Measurements from ENCODE around the gene PCBP4. TPM values are rescaled to one million over a fixed set of nuclear protein-coding genes. Genes with fewer than 3 reads are reported as not detected.

The PCBP4 gene
- total RNA-seq, 1 experiment from 2014 or later: 48.8 TPM

GRCh38 chr3:51941798-51942602, 25.3 kb downstream of the PCBP4 start, which contains the start of the genes PARP3 and RRP9 (continued):
- peak; percentile 37 for TF ChIP-seq ZBTB33 (IDR thresholded peaks at IDR 0.05; ENCODE audit: extremely low read depth, insufficient replicate concordance, low read length)

GRCh38 chr3:51941463-51941797, 25.8 kb downstream of the PCBP4 start:
- CTCF ChIA-PET: interaction anchor here (0.6 to 2.4 kb wide), 22 partner anchors 9 to 440 kb away, joined by 3 to 46 read pairs (median 4); partner anchors contain the start of genes ABHD14A, ABHD14B, ACY1 and IQCF1
- intact Hi-C loops (cut with micrococcal nuclease): loop anchor here (5.0 kb wide), 1 partner anchor 211 kb away; the partner anchor contains the start of gene POC1A

More at GRCh38 chr3:51941463-51941797, 25.8 kb downstream of the PCBP4 start:
- ATAC-seq (peak; percentile 3), DNase-seq (ENCODE audit: low read depth, low spot score) (no peak)
- BruUV-seq (replicated peaks): no TSS peak
- TF ChIP-seq TCF7L2 (IDR thresholded peaks at IDR 0.05; ENCODE audit: borderline replicate concordance, extremely low read depth, insufficient read depth, insufficient read length): peak; percentile 2
- TF ChIP-seq MAX (IDR thresholded peaks at IDR 0.05): no peak
- TF ChIP-seq EZH2 (IDR thresholded peaks at IDR 0.05): no peak
- no peak for TF ChIP-seq POLR2A (IDR thresholded peaks at IDR 0.05; ENCODE audit: borderline replicate concordance, extremely low read depth, insufficient read depth, insufficient read length)
- Histone ChIP-seq H3K4me3 (replicated peaks in 1 of 2; ENCODE audit: low read depth in 1 of 2, low read length in 2 of 2) (peak overlapping the region; percentile 82 to 89), H2AFZ (ENCODE audit: low read depth, low read length, poor library complexity, severe bottlenecking) (no peak overlapping the region), H3K9me2 (ENCODE audit: insufficient read depth) (no peaks in the 10 kb centered on the region), H3K9me3 (ENCODE audit: control insufficient read depth in 1 of 2, insufficient read depth in 1 of 2, low read depth in 1 of 2, low read length in 2 of 2) (no peaks in the 10 kb centered on the region), H3K27me3 (ENCODE audit: insufficient read depth, low read length) (no peaks in the 10 kb centered on the region), H3K4me2 (ENCODE audit: low read length) (peak overlapping the region; percentile 100), H3K79me2 (ENCODE audit: insufficient read depth, low read length) (peaks cover 51% of the 10 kb centered on the region), H3K4me1 (ENCODE audit: control insufficient read depth in 1 of 2, insufficient read depth in 2 of 2, low read length in 2 of 2) (peaks cover 23 to 29% of the 10 kb centered on the region in 2 experiments), H3K36me3 (ENCODE audit: control insufficient read depth in 1 of 2, insufficient read depth in 2 of 2, low read length in 2 of 2) (peaks cover 10 to 29% of the 10 kb centered on the region in 2 experiments), H3K9ac (ENCODE audit: low read length) (peak overlapping the region; percentile 85), H3K27ac (ENCODE audit: low read depth, low read length) (peak overlapping the region; percentile 62), H4K20me1 (ENCODE audit: insufficient read depth) (0 out of 2 replicates have a peak, but pooled peaks cover 4% of the 10 kb centered on the region)
- RAD21 ChIA-PET (ENCODE audit: low non-redundant PET in 1 of 2, low total read pairs in 2 of 2, uncharacterized antibody in 2 of 2, unreplicated experiment in 2 of 2): interaction anchor here (0.6 to 1.9 kb wide), 4 partner anchors 32 to 112 kb away, joined by 3 to 7 read pairs (median 4); partner anchors contain the start of genes ABHD14B (in 1 of the 2) and RPL29 (in 1 of the 2)
- POLR2A ChIA-PET: interaction anchor here (0.6 to 2.3 kb wide), 10 partner anchors 9 to 51 kb away, joined by 3 to 31 read pairs (median 4); partner anchors contain the start of genes ABHD14B and ACY1
